Measurements from ENCODE around the gene SMPD1.

GRCh38 chr11:6393989-6394670 is 3.9 kb downstream of the SMPD1 start:
- TF ChIP-seq POLR2A (IDR thresholded peaks at IDR 0.05) (no peak), POLR2AphosphoS5 (IDR thresholded peaks at IDR 0.05) (no peak)
- TF ChIP-seq, protein P1, sequence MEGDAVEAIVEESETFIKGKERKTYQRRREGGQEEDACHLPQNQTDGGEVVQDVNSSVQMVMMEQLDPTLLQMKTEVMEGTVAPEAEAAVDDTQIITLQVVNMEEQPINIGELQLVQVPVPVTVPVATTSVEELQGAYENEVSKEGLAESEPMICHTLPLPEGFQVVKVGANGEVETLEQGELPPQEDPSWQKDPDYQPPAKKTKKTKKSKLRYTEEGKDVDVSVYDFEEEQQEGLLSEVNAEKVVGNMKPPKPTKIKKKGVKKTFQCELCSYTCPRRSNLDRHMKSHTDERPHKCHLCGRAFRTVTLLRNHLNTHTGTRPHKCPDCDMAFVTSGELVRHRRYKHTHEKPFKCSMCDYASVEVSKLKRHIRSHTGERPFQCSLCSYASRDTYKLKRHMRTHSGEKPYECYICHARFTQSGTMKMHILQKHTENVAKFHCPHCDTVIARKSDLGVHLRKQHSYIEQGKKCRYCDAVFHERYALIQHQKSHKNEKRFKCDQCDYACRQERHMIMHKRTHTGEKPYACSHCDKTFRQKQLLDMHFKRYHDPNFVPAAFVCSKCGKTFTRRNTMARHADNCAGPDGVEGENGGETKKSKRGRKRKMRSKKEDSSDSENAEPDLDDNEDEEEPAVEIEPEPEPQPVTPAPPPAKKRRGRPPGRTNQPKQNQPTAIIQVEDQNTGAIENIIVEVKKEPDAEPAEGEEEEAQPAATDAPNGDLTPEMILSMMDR (IDR thresholded peaks at IDR 0.05) = no peak
